HEK293 (cell line): ENCODE results near the gene KIF14.

Source experiments
- HOXD13 ChIP-seq: sonication (generic); formaldehyde crosslinking; IDR thresholded peaks from 2 replicates; pipeline ENCODE4 v1.8.0; 2022; ENCODE audit warnings: missing genetic modification reagents, borderline replicate concordance
- KLF1 ChIP-seq: fragments of 450-650 bp; formaldehyde crosslinking; IDR thresholded peaks from 2 replicates; pipeline ENCODE4 v1.5.1; 2016; ENCODE audit warnings: missing biosample characterization, missing genetic modification characterization
- ZBTB21 ChIP-seq: fragments of 450-650 bp; formaldehyde crosslinking; IDR thresholded peaks from 2 replicates; pipeline ENCODE4 v1.5.1; 2017; ENCODE audit warnings: missing biosample characterization, missing genetic modification characterization
- ZNF132 ChIP-seq: fragments of 450-650 bp; formaldehyde crosslinking; IDR thresholded peaks from 2 replicates; pipeline ENCODE4 v1.5.1; 2017; ENCODE audit warnings: missing biosample characterization, missing genetic modification characterization, borderline replicate concordance
- ZNF239 ChIP-seq: fragments of 450-650 bp; formaldehyde crosslinking; IDR thresholded peaks from 2 replicates; pipeline ENCODE4 v1.5.1; 2016; ENCODE audit warnings: missing biosample characterization, missing genetic modification characterization
- ZNF501 ChIP-seq: fragments of 450-650 bp; formaldehyde crosslinking; IDR thresholded peaks from 2 replicates; pipeline ENCODE4 v1.5.1; 2016; ENCODE audit warnings: missing biosample characterization, missing genetic modification characterization
- TF ChIP-seq, protein P1 (sequence below): fragments of 450-650 bp; formaldehyde crosslinking; IDR thresholded peaks from 2 replicates; pipeline ENCODE4 v1.5.1; 2016; ENCODE audit warnings: missing biosample characterization, missing genetic modification characterization
- TF ChIP-seq, protein P2 (sequence below): fragments of 450-650 bp; formaldehyde crosslinking; IDR thresholded peaks from 2 replicates; pipeline ENCODE4 v1.5.1; 2016; ENCODE audit warnings: missing biosample characterization, missing genetic modification characterization
- TF ChIP-seq, protein P3 (sequence below): fragments of 450-650 bp; formaldehyde crosslinking; IDR thresholded peaks from 2 replicates; pipeline ENCODE4 v1.5.1; 2016; ENCODE audit warnings: missing biosample characterization, missing genetic modification characterization
- TF ChIP-seq, protein P4 (sequence below): fragments of 450-650 bp; formaldehyde crosslinking; IDR thresholded peaks from 2 replicates; pipeline ENCODE4 v1.5.1; 2016; ENCODE audit warnings: missing biosample characterization, missing genetic modification characterization
- TF ChIP-seq, protein P5 (sequence below): fragments of 450-650 bp; formaldehyde crosslinking; conservative IDR thresholded peaks from 2 replicates; pipeline ENCODE4 v1.5.1; 2016; ENCODE audit warnings: low read depth, missing biosample characterization, missing genetic modification characterization

DNA sequence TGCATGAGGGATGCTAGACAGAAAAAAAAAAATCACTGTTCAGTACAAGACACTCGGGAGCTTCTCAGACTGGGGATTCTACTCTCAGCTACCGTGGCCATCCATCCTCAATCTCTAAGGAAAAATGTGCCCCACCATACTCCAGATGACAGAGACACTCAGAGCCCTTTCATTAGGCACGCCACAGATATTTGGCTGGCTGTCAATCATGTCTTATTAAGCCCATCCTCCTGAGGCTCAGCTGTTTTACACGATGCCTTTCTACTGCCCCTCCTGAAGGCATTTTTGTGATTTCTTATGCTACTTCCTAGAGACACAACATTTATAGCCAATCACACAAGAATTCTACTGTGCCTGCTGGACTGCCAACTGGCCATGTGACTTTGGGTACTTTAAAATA lies 92.9 kb downstream of the KIF14 start:
- TF ChIP-seq ZNF132 (tag by site-specific recombination) (no peak), ZNF501 (tag by site-specific recombination) (no peak), ZNF239 (tag by site-specific recombination) (no peak), KLF1 (tag by site-specific recombination) (no peak), HOXD13 (CRISPR knock-in tag) (no peak), ZBTB21 (tag by site-specific recombination) (no peak)
- TF ChIP-seq, protein P1, sequence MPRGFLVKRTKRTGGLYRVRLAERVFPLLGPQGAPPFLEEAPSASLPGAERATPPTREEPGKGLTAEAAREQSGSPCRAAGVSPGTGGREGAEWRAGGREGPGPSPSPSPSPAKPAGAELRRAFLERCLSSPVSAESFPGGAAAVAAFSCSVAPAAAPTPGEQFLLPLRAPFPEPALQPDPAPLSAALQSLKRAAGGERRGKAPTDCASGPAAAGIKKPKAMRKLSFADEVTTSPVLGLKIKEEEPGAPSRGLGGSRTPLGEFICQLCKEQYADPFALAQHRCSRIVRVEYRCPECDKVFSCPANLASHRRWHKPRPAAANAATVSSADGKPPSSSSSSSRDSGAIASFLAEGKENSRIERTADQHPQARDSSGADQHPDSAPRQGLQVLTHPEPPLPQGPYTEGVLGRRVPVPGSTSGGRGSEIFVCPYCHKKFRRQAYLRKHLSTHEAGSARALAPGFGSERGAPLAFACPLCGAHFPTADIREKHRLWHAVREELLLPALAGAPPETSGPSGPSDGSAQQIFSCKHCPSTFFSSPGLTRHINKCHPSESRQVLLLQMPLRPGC (tag by site-specific recombination), result no peak
- TF ChIP-seq, protein P2, sequence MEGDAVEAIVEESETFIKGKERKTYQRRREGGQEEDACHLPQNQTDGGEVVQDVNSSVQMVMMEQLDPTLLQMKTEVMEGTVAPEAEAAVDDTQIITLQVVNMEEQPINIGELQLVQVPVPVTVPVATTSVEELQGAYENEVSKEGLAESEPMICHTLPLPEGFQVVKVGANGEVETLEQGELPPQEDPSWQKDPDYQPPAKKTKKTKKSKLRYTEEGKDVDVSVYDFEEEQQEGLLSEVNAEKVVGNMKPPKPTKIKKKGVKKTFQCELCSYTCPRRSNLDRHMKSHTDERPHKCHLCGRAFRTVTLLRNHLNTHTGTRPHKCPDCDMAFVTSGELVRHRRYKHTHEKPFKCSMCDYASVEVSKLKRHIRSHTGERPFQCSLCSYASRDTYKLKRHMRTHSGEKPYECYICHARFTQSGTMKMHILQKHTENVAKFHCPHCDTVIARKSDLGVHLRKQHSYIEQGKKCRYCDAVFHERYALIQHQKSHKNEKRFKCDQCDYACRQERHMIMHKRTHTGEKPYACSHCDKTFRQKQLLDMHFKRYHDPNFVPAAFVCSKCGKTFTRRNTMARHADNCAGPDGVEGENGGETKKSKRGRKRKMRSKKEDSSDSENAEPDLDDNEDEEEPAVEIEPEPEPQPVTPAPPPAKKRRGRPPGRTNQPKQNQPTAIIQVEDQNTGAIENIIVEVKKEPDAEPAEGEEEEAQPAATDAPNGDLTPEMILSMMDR (tag by site-specific recombination), result no peak
- TF ChIP-seq, protein P3, sequence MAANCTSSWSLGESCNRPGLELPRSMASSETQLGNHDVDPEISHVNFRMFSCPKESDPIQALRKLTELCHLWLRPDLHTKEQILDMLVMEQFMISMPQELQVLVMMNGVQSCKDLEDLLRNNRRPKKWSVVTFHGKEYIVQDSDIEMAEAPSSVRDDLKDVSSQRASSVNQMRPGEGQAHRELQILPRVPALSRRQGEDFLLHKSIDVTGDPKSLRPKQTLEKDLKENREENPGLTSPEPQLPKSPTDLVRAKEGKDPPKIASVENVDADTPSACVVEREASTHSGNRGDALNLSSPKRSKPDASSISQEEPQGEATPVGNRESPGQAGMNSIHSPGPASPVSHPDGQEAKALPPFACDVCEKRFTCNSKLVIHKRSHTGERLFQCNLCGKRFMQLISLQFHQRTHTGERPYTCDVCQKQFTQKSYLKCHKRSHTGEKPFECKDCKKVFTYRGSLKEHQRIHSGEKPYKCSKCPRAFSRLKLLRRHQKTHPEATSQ (tag by site-specific recombination), result no peak
- TF ChIP-seq, protein P4, sequence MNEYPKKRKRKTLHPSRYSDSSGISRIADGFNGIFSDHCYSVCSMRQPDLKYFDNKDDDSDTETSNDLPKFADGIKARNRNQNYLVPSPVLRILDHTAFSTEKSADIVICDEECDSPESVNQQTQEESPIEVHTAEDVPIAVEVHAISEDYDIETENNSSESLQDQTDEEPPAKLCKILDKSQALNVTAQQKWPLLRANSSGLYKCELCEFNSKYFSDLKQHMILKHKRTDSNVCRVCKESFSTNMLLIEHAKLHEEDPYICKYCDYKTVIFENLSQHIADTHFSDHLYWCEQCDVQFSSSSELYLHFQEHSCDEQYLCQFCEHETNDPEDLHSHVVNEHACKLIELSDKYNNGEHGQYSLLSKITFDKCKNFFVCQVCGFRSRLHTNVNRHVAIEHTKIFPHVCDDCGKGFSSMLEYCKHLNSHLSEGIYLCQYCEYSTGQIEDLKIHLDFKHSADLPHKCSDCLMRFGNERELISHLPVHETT (tag by site-specific recombination), result no peak
- TF ChIP-seq, protein P5, sequence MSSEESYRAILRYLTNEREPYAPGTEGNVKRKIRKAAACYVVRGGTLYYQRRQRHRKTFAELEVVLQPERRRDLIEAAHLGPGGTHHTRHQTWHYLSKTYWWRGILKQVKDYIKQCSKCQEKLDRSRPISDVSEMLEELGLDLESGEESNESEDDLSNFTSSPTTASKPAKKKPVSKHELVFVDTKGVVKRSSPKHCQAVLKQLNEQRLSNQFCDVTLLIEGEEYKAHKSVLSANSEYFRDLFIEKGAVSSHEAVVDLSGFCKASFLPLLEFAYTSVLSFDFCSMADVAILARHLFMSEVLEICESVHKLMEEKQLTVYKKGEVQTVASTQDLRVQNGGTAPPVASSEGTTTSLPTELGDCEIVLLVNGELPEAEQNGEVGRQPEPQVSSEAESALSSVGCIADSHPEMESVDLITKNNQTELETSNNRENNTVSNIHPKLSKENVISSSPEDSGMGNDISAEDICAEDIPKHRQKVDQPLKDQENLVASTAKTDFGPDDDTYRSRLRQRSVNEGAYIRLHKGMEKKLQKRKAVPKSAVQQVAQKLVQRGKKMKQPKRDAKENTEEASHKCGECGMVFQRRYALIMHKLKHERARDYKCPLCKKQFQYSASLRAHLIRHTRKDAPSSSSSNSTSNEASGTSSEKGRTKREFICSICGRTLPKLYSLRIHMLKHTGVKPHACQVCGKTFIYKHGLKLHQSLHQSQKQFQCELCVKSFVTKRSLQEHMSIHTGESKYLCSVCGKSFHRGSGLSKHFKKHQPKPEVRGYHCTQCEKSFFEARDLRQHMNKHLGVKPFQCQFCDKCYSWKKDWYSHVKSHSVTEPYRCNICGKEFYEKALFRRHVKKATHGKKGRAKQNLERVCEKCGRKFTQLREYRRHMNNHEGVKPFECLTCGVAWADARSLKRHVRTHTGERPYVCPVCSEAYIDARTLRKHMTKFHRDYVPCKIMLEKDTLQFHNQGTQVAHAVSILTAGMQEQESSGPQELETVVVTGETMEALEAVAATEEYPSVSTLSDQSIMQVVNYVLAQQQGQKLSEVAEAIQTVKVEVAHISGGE (tag by site-specific recombination), result no peak
